GM12873 (cell line): ENCODE data around the gene LARGE1.

Experiments
- TF ChIP-seq, protein P1 (sequence below): IDR thresholded peaks from 2 replicates; pipeline ENCODE4 v1.5.1; 2012; ENCODE audit warnings: low read depth, mild to moderate bottlenecking, moderate library complexity, low read length, control low read depth; ENCODE audit not compliant: insufficient read depth; ENCODE audit errors: missing control alignments

LARGE1 gene

DNA sequence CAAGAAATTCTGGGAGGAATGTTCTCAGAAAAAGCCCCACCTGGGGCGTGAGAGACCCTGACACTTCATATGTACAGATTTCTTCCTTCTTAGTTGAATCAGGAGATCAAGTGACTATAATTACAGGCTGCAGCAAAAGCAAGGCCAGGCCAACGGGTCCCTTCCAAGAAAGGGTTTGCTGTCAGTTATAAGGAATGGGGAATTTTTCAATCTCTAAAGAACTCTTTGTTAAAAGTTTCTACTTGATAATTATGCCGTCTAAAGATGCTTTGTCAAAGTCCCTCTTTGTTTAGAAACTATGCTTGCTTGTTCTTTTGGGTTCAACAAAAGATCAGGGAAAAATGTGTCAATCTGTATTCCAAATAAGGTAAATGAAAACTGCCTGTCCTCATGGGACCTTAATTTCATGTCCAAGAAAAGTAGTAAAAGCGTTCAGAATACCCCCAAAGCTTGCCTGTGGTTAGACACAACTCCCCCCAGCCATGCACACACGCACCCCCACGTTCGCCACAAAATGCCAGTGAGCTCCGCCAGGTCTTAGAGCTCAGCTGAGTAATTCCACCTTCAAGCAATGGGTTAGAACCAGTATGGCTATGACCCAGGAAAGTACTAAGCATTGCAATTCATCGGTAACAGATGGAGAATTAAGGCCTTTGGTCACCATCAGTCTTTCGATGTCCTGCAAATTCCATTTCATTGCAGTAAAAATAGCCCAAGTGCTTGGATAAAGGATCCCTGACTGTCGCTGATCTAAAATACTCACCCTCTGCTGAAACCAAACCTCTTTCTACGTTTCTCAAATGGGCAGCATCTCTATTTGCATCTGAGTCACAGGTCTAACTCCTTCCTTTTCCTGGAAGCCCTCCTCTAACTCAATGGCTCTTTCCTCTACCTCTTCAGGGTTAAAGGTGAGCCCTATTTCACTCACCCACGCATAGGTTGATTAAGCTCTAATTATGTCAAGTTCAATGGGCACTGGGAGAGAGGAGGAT, 442.9 kb downstream of the LARGE1 start:
- TF ChIP-seq, protein P1, sequence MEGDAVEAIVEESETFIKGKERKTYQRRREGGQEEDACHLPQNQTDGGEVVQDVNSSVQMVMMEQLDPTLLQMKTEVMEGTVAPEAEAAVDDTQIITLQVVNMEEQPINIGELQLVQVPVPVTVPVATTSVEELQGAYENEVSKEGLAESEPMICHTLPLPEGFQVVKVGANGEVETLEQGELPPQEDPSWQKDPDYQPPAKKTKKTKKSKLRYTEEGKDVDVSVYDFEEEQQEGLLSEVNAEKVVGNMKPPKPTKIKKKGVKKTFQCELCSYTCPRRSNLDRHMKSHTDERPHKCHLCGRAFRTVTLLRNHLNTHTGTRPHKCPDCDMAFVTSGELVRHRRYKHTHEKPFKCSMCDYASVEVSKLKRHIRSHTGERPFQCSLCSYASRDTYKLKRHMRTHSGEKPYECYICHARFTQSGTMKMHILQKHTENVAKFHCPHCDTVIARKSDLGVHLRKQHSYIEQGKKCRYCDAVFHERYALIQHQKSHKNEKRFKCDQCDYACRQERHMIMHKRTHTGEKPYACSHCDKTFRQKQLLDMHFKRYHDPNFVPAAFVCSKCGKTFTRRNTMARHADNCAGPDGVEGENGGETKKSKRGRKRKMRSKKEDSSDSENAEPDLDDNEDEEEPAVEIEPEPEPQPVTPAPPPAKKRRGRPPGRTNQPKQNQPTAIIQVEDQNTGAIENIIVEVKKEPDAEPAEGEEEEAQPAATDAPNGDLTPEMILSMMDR = no peak

DNA sequence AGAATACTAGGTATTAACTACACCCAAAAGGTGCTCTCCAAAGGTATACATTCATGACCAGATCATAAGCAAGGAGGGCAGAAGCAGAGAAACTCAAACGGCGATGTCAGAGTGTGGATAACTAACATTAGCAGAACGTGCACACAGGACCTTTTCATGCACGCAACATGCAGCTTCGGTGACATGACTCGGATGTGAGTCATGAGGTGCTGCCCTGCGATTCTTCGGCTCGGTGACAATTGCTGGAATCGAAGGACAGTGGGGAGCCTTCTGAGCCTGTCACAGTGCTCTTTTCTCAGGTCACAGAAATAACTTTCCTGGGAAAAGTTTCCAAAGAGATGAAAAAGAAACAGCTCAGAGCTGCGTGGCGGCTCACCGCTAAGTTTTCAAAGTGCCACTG, 443.6 kb downstream of the LARGE1 start:
- TF ChIP-seq, protein P1 = no peak

DNA sequence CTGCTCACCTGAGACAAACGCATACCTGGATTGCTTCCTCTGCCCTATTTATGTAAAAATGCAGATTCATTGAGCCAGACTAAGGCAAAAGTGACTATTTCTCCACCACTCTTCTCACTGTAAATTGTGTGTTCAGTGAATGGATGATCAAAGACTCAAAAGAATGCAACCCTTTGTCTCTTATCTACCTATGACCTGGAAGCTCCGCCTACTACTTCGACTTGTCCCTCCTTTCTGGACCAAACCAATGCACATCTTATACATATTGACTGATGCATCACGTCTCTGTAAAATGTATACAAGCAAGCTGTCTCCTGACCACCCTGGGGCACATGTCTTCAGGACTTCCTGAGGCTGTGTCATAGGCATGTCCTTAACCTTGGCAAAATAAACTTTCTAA, 444.1 kb downstream of the LARGE1 start:
- TF ChIP-seq, protein P1 = no peak

DNA sequence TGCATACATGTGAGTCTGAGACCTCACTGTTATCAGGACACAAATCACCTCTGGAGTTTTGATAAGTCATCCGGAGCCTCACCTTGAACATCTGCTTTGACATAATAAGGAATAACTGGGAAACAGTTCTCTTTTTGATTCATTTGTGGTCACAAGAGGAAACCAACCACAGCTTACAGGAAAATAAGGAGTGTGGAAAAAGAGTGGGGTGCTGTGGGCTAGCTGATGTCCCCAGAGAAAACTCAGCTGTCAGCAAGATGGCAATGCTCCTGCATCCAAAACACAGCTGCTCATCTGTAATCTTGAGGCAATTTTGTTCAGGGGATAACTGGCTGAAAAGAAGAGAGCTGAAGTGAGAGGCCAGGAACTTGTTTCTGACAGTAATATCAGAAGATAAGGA, 445.7 kb downstream of the LARGE1 start:
- TF ChIP-seq, protein P1 = no peak

DNA sequence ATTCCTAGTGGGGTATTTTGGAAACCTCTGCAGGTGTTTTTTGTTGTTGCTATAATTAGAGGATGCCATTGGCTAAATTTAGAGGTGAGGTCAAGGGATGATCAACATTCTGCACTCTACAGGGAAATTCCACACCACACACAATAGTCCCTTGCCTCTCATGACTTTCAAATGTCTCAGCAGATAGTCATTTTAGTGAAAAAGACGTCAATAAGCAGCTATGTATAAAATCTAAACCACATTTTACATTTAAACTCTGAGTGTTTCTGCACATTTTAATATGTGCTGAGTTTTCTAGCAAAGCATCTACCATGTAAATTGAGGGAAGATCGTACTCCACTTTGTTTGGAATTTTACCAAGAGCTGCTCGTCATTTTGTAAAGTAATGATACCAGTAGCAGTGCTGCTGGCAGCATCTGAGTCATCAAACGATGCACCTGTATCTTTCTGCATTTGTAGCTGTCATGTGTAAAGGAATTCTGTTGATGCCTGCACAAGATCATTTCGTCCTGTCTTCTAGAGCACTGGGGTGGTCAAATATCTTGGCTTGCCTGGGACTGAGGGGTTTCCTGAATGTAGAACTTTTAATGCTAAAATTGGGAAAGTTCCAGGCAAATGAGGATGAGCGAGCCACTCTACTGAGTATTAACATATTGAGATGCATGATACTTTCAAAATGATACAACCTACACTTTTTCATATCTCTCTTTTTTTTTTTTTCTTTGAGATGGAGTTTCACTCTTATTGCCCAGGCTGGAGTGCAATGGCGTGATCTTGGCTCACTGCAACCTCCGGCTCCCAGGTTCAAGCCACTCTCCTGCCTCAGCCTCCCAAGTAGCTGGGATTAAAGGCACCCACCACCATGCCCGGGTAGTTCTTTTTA, 447.6 kb downstream of the LARGE1 start:
- TF ChIP-seq, protein P1 = no peak

DNA sequence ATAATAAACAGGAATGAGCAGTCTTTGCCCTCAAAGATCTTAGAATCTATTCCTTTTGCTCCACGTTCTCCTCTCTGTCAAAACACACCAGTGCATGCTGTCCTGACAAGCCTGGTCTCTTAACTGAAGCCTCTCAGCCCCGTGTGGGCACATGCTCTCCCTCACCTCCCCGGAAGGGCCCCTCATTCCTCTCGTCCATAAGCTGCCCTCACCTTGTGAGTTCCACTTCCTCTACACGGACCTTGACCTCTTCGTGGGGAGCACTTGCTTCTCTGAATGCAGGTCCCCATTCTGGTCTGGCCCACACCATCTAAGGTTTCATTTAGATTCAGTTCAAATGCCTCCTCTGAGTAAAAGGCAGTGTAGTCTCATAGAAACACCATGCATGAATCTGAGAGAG, 449.8 kb downstream of the LARGE1 start:
- TF ChIP-seq, protein P1 = no peak

DNA sequence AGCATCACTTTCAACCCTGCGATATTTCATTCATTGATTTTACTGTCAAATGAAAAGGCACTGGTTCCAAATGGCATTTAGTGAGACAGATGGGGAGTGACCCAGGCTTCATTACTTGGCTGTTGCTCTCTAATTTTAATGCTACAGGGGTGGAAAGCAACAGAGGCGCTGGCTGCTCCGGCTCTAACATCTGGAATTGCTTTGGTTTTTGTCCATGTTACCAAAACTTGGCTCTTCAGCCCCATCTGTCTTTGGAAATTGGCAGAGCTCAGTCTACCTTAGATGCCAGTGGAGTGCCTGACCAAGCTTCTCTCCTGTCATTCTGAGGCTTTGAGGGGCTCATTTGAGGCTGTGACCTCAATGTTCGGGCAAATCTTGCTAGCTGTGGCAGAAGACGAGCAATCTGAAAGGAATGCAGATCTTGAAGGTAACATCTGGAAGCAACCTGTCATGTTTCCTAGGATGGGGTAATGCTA, 452.6 kb downstream of the LARGE1 start:
- TF ChIP-seq, protein P1 = no peak
